GM21423 (cell line): ENCODE results near the gene RPL32.
"Not testable (repeated sequence)": the region's sequence is repeated elsewhere in the genome, so short reads cannot be mapped to it uniquely, and the experiment has no call there.

Source experiments
- ATAC-seq: cut with Tn5 transposase; IDR thresholded peaks from one replicate; pipeline ENCODE4 v1.9.1; 2021; ENCODE audit warnings: mild to moderate bottlenecking, moderate library complexity; ENCODE audit not compliant: unreplicated experiment

Gene RPL32

DNA sequence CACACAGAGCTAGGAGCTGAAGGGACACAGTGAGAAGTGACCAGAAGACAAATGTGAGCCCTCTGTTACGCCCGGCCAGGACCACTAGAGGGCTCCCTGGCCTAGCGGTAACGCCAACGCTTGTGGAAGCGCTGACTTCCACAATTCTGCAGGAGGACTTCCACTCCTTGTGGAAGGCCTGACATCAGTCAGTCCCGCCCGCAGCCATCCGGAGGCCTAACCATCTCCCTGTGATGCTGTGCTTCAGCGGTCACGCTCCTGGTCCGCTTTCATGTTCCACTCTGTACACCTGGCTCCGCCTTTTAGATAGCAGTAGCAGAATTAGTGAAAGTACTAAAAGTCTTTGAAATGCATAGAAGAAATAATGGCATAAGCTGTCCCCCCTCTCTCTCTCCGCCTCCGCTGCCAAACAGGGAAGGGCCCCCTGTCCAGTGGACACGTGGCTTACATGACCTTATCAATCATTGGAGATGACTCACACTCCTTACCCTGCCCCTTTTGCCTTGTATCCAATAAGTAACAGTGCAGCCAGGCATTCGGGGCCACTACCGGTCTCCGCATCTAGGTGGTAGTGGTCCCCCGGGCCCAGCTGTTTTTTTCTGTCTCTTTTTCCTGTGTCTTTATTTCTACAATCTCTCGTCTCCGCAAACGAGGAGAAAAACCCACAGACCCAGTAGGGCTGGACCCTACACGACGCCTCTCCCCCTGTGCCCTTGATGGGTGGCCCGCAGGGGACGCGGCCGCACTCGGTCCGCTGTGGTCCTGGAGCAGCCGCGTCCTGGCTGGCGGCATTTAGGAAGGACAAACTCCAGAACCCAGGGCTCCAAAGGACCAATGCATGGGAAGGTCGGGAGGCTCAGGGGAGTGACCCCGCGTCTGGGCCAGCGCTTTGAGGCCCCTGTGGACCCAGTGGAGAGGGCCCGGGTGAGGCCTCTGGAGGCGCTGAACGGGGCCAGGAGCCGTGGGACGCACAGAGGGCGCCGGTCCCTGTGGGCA is 27.0 kb upstream of the RPL32 start:
- ATAC-seq, result peak; percentile 51

DNA sequence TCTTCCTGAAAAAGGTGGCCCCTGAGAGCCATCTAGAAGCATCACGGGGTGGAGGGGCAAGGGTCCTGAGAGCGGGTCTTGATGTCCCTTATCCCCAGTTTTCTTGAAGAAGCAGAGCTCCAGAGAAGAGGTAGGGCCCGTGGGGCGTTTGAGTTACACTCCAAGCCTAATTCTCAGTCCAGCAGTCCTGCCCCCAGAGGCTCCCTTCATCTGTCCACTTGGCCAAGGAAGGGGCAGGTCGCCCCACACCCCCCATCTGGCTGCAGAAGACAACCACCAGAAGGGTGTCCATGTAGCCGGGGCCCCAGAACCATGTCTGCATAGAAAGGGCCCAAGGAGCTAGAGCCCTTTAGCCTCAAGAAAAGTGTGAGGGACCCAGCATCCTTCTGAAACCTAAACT is 25.5 kb upstream of the RPL32 start:
- no peak for ATAC-seq

DNA sequence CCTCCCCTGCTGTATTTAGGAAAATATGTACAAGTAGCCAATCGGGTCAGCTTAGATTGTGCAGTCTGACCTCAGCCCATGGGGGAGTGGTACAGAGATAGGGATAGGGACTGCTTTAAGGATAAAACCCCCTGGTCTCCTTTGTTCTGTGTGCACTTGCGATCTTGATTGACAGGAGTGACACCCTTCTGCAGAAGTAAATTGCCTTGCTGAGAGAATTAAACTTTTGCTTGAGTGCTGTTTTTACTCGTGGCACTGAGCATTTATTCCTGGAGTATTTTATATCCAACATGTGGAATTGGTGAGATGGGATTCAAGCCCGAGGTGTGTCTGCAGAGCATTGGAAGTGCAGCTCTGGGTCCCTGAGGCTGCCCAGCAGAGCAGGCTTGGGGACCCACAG is 23.9 kb upstream of the RPL32 start:
- ATAC-seq, result no peak

DNA sequence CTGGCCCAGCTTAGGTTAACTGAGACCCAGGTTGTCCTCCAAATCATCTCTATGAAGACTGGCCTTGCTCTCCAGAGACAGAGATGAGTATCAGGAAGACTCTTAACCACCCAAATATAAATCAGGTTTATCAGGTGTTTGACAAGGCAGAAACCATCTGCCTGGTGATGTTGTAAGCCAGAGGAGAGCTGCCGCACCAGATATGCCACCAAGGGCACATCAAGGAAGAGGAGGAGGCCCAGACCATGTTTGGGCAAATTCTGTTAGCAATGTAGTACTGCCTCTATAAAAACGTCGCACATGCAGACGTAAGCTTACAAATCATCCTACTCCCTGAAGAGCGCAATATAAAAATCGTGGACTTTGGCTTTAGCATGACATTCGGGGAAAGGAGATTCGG is 21.0 kb upstream of the RPL32 start:
- no peak for ATAC-seq

DNA sequence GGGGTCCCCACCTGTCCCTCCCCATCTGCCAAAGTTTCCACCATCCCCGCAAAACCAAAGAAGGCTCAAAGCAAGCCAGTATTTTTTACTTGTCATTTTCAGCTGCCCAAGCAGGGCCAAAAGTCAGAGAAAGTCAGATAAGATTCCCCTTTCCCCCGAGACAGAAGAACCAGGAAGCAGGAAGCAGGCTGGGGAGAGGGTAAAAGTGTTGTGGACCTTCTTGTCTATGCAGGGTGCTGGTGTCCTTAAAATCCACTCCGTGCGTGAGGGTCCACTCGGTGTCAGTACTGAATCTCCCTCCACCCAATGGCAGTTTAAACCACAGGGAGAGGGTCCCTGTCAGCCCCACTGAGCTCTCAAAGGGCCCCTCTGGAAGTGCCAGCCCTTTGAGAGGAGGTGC is 20.2 kb upstream of the RPL32 start:
- no peak for ATAC-seq

DNA sequence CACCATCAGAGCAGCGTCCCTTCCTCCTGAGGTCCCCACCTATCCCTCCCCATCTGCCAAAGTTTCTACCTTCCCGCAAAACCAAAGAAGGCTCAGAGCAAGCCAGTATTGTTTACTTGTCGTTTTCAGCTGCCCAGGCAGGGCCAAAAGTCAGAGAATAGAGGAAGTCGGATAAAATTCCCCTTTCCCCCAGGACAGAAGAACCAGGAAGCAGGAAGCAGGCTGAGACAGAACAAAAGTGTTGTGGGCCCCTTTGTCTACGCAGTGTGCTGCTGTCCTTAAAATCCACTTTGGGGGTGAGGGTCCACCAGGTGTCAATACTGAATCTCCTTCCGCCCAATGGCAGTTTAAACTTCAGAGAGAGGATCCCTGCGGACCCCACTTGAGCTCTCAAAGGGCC is 18.5 kb upstream of the RPL32 start:
- ATAC-seq, result no peak

DNA sequence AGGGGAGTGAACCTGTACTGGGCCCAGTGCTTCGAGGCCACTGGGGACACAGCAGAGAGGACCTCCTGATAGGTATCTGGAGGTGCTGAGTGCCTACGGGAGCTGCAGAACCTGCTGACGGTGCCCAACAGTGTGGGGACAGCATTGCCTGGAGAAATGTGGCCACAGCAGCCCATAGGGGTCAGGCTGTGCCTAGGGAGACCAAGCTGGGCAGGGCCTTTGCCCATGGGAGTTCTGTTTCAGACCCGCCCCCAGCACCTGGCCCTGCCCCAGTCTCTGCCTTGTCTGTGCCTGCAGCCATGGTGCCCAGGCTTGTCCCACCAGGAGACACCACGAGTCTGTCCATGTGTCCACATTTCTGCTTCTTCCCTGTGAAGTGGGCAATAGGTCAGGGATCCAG is 15.3 kb upstream of the RPL32 start:
- no peak for ATAC-seq

DNA sequence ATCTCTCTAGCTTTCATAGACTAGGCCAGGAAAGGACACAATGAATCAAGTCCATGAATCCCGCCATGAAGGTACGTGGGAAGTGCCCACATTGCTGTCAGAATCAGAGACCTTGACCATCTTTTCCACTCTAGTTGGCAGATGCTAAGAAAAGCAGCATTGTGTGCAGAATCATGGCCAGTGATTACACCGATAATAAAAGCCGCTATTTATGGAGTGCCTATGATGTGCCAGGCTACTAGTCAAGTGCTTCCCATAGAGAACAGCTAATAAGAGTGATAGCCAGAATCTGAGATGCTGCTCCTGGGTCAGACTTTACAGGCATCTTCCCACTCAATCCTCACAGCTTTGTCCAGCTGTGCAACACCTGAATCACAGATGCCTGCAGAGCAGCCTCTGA is 13.2 kb upstream of the RPL32 start:
- ATAC-seq, result no peak

DNA sequence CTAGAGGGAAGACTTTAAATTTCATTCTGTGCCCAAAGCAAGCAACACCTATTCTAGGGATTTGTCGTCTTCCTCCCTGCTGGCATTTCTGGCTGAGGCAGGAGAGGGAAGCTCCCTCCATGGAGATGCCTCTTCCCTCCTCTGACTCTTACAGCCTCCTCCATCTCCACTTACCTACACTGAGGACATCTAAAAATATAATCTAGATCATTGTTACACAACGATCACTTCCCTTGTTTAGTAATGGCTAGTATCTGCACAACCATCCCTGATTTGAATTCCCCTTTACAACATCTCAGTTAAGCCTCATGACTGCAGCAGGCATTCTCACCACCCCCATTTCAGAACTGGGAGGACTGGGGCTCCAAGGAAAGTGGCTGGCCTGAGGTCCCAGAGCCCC is 12.5 kb upstream of the RPL32 start:
- not testable (repeated sequence) for ATAC-seq

DNA sequence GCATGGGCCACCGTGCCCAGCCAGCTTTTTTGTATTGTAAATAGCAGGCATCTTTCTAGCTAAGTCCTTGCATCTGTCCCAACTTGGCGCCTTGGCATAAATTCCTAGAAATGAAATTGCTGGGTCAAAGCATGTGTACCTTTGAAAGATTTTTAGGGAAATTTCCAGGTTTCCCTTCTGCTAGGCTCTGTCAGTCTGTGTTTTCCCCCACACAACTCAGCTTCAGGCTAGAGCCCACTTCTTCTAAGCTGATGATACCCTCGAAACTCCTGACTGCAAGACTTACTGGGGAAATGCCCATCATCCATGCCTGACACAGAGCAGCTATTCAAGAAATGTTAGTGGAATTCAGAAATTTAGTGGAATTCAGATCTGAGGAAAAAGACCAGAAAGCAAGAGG is 10.8 kb upstream of the RPL32 start:
- ATAC-seq, result no peak

DNA sequence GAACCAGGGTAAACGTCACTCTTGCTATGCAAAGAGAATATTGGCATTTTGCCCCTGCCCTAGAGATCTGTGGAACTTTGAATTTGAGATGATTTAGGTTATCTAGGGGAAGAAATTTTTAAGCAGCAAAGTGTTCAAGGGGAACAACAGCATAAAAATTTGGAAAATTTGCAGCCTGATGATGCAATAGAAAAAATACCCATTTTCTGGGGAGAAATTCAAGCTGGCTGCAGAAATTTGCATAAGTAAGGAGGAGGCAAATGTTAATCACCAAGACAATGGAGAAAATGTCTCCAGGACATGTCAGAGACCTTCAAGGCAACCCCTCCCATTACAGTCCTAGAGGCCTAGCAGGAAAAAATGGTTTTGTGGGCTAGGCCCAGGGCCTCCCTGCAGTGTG is 4.4 kb upstream of the RPL32 start:
- ATAC-seq, result no peak

DNA sequence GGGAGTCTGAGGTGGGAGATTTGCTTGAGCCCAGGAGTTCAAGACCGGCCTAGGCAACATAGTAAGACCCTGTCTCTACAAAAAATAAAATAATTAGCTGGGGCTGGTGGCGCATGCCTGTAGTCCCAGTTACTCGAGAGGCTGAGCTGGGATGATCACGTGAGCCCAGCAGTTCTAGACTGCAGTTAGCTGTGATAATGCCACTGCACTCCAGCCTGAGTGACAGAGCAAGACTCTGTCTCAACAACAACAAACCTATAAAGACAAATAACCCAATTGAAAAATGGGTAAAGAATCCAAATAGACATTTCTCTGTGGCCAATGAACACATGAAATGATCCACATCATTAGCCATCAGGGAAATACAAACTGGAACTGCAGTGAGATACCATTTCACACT is 1.1 kb upstream of the RPL32 start:
- ATAC-seq, result no peak

DNA sequence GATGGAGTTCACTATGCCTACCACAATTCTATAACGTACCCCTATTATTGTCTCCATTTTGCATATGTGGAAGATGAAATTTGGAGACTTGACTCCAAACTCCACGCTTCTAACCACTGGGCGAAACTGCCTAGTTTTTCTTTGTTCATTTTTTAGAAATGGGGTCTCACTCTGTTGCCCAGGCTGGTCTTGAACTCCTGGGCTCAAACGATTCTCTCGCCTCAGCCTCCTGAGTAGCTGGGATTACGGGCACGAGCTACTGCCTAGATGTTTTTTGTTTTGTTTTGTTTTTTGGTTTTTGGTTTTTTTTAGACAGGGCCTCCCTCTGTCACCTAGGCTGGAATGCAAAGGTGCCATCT is 584 bp upstream of the RPL32 start:
- ATAC-seq, result no peak

DNA sequence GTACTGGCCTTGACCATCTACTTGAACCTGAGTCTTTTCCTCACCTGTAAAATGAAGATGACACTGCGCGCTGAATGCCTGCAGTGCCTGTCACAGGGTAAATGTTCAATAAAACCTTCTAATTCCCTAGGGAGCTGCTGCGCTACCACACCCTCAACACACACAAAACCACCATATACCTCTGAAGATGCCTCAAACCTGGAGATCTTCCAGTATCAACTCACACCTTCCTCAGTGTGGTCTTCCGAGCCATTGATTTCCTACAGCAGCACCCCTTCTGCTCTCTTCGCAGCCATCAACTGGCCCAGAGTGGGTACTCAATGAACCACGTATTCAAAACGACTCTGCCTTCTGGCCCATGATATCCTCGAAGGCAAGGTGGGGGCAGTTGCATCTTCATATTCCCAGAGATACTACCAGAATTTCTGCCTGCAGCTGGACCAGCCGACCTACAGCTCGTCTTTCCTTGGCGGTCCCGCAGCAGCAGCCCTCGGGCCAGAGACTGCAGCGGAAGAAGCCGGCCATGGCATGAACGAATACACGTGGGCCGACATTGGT is 695 bp downstream of the RPL32 start:
- peak; percentile 29 for ATAC-seq

DNA sequence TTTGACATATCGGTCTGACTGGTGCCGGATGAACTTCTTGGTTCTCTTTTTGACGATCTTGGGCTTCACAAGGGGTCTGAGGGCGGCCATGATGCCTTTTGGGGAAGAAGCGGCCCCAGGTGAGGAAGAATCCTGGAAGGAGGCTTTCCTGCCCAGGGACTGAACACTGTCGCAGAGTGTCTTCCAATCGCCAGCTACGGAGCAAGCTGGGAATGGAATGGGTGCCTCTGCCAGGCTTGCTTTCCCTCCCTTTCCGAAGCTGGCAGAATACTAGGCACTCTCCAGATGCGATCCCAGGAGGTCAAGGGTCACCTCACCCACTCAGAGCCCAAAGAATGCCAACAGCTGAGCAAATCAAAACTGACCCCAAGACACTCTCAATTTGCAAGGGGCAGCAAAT is 1.2 kb downstream of the RPL32 start:
- ATAC-seq, result not testable (repeated sequence)

DNA sequence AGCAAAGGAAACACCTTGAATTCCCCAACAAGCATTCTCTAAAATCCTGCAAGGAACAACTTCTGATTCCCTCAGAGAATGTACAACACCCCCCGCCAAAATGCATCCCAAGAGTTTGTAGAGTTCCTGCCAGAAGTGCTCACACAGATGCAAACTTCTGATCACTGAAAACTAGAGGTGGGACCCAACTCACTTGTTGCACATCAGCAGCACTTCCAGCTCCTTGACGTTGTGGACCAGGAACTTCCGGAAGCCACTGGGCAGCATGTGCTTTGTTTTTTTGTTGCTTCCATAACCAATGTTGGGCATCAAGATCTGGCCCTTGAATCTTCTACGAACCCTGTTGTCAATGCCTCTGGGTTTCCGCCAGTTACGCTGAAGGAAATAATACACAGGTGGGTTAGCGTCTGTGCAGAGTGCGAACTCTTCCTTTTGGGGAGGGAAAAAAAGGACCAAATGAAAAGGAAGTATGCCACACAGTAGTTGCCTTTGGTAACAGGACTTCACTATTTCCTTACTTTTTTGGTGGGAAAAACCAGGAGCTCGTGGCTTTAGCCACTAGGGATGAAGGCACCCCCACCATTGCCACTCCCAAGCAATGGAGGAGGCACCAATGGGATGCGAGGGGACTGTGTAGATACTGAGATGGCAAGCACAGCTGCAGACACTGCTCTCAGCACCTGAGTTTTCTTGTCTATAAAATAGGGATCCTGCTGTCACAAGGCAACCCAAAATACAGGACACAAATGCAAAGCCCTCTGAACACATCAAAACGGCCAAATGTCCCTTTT is 2.0 kb downstream of the RPL32 start:
- no peak for ATAC-seq

DNA sequence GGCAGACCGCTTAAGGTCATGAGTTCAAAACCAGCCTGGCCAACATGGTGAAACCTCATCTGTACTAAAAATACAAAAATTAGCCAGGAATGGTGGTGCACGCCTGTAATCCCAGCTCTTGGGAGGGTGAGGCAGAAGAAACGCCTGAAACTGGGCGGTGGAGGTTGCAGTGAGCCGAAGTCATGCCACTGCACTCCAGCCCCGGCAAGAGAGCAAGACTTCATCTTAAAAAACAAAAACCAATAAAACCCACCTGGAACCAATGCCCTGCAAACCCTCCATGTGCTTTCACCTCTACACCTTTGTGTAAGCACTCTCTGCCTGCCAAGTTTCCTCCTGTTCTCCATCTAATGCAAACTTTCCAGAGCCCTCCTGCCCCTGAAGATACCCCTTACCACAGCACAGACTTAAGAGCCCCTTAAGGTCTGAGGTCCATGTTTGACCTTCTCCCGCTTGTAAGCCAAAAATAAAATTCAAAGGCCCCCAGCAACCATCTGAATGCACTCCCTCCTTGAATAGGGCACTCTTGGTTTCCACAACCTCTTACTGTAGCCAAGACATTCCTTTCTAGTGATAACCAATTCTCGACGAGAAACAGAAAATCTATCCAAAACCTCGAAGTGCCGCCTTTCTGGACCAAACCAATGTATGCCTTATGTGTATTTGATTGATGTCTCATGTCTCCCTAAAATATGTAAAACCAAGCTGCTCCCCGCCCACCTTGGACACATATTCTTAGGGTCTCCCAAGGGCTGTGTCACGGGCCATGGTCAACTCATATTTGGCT is 3.0 kb downstream of the RPL32 start:
- no peak for ATAC-seq

DNA sequence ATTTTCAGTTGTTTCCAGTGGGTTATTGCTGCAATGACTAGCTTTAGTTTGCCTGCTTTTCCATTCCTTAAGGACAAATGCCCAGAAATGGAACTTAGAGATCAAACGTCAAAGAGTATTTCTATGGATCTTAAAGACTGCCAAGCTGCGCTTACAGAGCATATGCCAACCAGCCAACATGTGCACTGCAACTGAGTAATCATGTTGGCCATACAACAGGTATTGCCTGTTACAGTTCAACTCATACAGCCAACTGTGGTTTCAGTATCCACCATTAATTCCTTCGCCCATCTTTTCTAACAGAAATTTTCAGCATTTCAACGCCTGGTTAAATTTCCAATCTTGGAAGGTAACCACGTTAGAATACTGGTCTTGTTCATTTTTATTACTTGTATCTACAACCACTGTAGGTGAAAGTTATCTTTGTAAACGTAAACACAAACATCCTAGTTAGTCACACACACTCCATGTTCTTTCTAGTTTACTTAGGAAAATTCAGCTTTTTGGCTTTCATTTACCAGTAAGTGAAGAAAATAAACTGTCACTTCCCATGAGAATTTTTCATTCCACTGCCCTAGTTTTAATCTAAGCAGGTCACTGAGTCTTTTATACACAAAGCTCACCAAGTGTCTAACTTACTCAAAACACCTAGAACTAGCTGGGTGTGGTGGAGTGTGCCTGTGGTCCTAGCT is 3.9 kb downstream of the RPL32 start:
- no peak for ATAC-seq

DNA sequence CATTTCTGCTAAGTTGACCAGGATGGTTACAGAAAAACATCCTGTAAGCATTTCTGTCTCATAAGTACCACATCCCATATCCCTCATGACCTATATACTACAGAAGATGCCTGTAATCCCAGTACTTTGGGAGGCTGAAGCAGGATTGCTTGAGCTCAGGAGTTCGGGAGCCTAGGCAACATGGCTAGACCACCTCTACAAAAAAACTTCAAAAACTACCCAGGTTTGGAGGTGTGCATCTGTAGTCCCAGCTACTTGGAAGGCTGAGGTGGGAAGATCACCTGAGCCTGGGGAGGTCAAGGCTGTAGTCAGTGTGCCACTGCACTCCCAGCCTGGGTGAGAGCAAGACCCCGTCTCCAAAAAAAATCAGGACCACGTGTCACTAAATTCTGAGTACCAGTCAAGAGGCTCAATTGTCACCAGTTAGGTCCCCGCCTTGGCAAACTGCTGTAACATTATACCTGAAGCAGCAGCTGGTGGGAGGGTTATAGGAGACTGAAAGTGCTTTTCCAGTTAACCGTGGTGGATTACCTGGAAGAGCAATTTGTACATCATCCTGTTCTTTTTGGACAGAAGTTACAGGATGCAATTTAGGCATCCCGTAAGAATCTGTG is 6.2 kb downstream of the RPL32 start:
- ATAC-seq, result no peak
